Inferior parietal cortex (tissue), 1 donor: Measurements from ENCODE around the gene PNLIPRP3.

ENCODE experiments used
- DNase-seq: peaks from one replicate; pipeline ENCODE4 v3.0.0-alpha.2; 2016; ENCODE audit errors: extremely low spot score

The PNLIPRP3 gene

DNA sequence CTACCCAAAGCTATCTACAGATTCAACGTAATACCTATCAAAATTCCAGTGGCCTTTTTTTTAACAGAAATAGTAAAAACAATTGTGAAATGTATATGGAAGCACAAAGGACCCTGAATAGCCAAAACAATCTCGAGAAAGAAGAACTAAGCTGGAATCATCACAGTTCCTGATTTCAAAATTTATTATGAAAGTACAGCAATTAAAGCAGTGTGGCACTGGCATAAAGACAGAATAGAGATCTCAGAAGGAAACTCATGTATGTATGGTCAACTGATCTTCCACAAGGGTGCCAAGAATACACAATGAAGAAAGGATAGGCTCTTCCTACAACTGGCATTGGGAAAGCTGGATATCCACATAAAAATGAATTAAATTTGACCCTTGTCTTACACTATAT is 23.2 kb downstream of the PNLIPRP3 start:
- no peak for DNase-seq

GRCh38 chr10:116451711-116452337 is 24.2 kb downstream of the PNLIPRP3 start:
- no peak for DNase-seq

GRCh38 chr10:116452338-116452720 is 24.7 kb downstream of the PNLIPRP3 start:
- DNase-seq = no peak

- no peak for DNase-seq
Measured at GRCh38 chr10:116457488-116457887, 29.8 kb downstream of the PNLIPRP3 start.

DNA sequence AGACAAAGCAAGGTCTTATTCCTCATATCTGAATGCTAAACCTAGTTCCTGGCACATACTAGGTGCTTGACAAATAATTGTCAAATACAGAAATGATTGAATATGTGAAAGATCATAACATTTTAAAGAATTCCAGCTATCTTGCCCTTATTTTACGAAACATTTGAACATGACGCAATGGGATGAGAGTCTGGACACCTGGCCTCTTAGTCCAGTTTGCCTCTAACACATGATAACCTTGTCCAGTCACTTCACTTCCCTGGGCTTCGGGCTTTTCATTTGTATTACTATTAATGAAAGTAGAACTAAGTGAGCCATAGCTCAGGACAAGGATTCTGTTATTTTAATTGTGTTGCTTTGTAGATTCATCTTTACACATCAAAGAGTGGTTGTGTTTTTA is 32.6 kb downstream of the PNLIPRP3 start:
- DNase-seq = no peak

DNA sequence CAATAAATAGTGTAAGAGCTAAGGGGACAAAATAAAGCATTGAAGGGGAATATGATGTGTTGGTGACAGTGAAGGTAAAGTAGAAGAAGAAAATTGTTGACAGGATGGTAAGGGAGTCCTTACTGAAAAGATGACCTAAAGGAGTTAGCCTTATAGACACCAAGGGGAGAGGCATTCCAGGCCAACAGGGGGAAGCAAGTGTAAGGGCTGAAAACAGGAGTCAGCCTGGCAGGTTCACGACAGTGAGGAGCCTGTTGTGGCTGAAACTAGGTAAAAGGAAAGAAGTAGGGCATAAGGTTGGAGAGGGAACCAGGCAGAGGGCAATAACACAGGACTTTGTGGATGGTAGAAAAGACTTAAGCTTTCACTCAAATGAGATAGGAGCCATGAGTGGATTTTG is 34.0 kb downstream of the PNLIPRP3 start:
- no peak for DNase-seq

DNA sequence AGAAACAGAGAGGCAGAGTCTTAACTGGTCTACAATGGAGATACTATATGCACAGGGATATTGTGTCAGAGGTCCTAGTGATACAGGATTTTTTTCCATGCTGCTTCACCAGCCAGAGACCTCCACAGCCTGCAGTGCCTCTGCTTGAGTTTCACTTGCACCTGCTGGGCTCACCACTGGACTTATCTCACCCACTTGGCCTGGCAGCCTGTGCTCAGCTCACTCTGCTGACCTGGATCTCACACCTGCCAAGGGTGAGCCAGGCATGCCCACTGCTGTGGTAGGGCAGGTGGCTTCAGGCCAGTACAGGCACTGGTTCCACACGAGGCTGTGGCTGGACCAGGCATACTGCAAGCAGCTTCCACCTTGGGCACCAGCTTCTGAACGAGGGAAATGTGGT is 36.6 kb downstream of the PNLIPRP3 start:
- no peak for DNase-seq

- no peak for DNase-seq
Measured at GRCh38 chr10:116465546-116465945, 37.9 kb downstream of the PNLIPRP3 start.

DNA sequence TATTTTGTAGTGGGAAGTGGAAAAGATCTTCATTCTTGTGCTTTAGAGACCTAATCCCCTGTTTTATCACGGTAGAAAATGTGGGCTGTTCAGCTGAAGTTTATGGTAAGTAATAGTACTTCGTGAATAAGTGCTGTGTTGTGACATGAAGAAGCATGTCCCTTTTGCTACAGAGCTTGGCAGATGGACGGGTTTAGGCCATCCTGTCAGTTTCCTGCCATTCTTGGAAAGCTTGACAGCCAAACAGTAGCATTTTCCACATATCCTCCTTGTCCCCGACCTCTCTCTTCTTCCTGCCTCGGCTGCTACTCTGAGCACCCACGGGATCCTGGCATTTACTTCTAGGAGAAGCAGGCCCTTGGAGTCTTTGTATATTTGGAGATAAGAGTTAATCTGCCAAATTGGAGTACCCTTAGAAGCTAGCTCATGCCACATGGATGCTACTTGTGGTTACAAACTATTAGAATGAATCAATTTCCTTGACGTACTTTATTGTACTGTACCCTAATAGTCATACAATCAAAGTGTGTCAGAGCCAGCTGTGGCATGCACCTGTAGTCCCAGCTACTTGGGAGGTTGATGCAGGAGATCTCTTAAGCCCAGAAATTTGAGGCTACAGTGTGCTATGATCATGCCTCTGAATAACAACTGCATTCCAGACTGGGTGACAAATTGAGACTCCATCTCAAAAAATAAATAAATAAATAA is 39.2 kb downstream of the PNLIPRP3 start:
- no peak for DNase-seq

GRCh38 chr10:116469437-116469836 is 41.8 kb downstream of the PNLIPRP3 start:
- DNase-seq = no peak

GRCh38 chr10:116470071-116470470 is 42.4 kb downstream of the PNLIPRP3 start:
- DNase-seq = no peak

- DNase-seq = no peak
Measured at GRCh38 chr10:116470768-116471415, 43.2 kb downstream of the PNLIPRP3 start.

DNA sequence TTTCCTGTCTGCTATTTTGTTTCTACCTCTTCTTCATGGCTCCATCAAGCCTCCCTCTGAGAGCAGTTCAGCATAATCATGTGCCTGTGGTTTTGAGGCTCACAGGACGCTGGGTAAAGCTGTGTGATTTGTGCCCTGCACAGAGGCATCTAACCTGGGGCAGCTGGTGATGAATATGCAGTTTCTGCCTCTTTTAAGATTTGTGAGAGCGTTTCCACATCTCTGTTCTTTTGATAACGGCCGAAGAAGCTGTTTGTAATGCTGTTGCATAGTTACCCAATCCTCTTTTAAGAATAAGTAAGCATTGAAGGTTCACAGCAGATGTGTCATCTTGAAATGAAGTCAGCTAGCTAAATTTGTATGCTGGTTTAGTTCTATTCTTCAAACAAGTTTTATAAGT is 45.2 kb downstream of the PNLIPRP3 start:
- DNase-seq = peak; percentile 25

- DNase-seq = no peak
Measured at GRCh38 chr10:116475866-116476265, 48.2 kb downstream of the PNLIPRP3 start.

DNA sequence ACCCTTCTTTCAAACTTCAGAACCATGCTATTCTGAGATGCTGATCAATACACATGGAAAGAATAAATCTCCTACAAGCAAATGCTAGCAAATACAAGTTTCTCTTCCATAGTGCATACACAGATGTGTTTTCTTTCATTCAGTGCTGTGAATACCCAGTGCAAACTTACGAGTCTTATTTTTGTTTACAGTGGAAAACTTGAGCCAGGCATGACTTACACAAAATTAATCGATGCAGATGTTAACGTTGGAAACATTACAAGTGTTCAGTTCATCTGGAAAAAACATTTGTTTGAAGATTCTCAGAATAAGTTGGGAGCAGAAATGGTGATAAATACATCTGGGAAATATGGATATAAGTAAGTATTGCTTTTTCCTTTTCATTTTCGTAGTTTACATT is 48.8 kb downstream of the PNLIPRP3 start:
- no peak for DNase-seq

- DNase-seq = no peak
Measured at GRCh38 chr10:116477986-116478664, 50.5 kb downstream of the PNLIPRP3 start.

DNA sequence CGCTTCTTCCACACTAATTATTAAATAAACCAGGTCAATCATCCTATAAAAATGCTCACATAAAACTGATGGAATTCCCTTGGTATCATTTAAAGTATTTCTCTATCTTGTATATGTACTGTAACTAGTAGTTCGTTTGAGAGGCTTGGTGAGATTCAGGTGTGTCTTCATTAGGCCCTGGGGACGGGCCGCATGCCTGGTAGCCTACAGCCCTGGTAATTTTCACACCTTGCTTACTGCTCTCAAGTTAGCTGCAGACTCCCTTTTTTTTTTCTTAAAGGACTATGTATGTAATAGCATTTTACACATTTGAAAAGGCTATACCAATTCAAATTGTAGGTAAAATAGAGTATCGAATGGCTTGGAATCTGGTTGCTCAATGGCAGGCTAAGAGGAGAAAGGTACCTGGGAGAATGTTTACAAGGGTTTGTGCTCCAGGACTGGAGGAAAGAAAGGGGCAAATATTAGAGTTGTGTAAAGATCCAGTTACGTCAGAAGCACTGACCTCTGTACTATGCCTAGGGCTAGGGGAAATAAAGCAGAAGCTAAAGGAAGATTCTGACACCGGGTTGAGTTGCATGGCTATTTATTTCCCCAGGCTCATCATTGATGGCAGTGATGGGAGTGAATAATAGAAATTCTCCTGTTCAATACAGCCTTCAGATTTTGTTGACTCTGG is 59.3 kb downstream of the PNLIPRP3 start:
- DNase-seq = no peak

GRCh38 chr10:116487522-116488430 is 60.1 kb downstream of the PNLIPRP3 start:
- DNase-seq = no peak

DNA sequence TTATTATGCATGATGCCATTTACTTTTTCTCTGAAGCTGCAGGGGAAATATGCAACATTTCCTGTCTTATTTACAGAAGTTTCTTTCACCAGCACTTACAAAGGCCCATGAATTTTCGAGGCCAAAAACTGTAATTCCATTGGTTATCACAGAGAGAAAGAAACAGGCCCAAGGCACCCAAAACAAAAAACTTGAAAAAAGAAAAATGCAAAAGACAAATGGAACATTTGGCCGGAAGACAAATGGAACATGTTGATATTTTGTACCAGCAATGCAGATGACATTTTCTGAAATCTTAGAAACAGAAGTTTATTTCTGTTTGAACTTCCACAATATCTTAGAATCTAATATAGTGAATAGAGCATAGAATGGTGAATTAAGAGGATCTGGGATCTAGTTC is 61.8 kb downstream of the PNLIPRP3 start:
- DNase-seq = no peak

DNA sequence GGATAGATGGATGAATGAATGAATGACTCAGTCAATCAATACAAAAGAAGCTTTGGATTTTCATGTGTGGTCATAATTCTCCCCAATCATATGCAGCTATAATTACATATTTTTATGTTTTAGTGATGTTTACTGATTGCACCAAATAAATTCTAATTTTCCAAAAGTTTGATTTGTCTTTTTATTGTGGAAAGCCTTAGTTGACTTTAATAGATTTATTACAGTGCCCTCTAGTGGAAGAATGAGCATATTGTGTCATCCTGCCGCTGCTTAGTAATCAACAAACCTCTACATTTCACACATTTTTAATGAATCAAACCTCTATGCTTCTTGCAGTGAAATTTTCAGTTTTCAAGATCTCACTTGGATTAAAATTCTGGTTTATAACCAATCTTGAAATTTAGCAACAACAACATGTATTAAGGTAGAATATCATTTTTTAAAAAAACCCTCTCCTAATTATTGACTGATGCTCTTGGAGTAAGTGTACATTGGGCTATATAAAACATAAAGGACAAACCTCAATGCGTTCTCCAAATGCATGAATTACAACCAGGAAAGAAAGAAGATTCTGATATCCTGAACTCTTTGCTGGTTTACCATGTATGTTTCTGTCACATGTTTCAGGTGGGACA is 62.5 kb downstream of the PNLIPRP3 start:
- peak; percentile 55 for DNase-seq
